Activated CD8-positive, alpha-beta T cell treated with anti-CD3 and anti-CD28 coated beads for 36 hours (primary cell): ENCODE data around the gene TMPRSS7. TPM values are rescaled to one million over a fixed set of nuclear protein-coding genes. Genes with fewer than 3 reads are reported as not detected.
A peak's percentile ranks its signal among the peaks of the same experiment; 100 is the strongest.

Source experiments
- ATAC-seq: fragments of 200-7000 bp; cut with Tn5 transposase; one replicate; pipeline ENCODE4 v1.10.0; 2021; ENCODE audit warnings: mild to moderate bottlenecking, moderate library complexity
- CTCF ChIA-PET: fragments of 350-600 bp; sonication (Branson Sonifier 250); formaldehyde crosslinking; loops from one replicate; lab custom pipeline; 2021; ENCODE audit warnings: antibody characterized with exemption; lab: Charles Lee
- POLR2A ChIA-PET: fragments of 350-600 bp; sonication (Branson Sonifier 250); formaldehyde crosslinking; loops from one replicate; lab custom pipeline; 2021; ENCODE audit warnings: antibody characterized with exemption; lab: Charles Lee
- DNase-seq: peaks from one replicate; pipeline ENCODE4 v3.0.0-alpha.2; 2020
- H3K27ac Mint-ChIP-seq: one replicate; pipeline ENCODE4 v1.8.0; 2021; ENCODE audit warnings: mild to moderate bottlenecking, mixed read lengths
- H3K27me3 Mint-ChIP-seq: one replicate; pipeline ENCODE4 v1.8.0; 2021; ENCODE audit warnings: mixed read lengths
- H3K36me3 Mint-ChIP-seq: one replicate; pipeline ENCODE4 v1.8.0; 2021; ENCODE audit warnings: low read depth, mixed read lengths
- H3K4me1 Mint-ChIP-seq: one replicate; pipeline ENCODE4 v1.8.0; 2021; ENCODE audit warnings: low read depth, mixed read lengths
- H3K4me3 Mint-ChIP-seq: one replicate; pipeline ENCODE4 v1.8.0; 2021; ENCODE audit warnings: mild to moderate bottlenecking, moderate library complexity, mixed read lengths
- H3K9me3 Mint-ChIP-seq: one replicate; pipeline ENCODE4 v1.8.0; 2021; ENCODE audit warnings: mixed read lengths
- CTCF ChIP-seq: fragments of 200-600 bp; IDR thresholded peaks from one replicate; pipeline ENCODE4 v1.8.0; 2022; ENCODE audit warnings: antibody characterized with exemption, mild to moderate bottlenecking
- intact Hi-C: fragments of 100-400 bp; cut with micrococcal nuclease; formaldehyde crosslinking; loops from one replicate; pipeline ENCODE4 v1.10.0; 2022
- total RNA-seq, 2 experiments: library from RNA; stranded (reverse); gene quantifications; one replicate each; pipeline ENCODE4 v1.2.3, GENCODE V29; 2021

Gene TMPRSS7
- total RNA-seq, 2 experiments from 2014 or later: not detected

GRCh38 chr3:112086875-112087524 is 52.5 kb downstream of the TMPRSS7 start:
- Mint-ChIP-seq H3K9me3 (no peaks in the 10 kb centered on the region), H3K4me1 (peaks cover 20% of the 10 kb centered on the region), H3K27me3 (peaks cover 22% of the 10 kb centered on the region), H3K4me3 (peak overlapping the region; percentile 75), H3K36me3 (no peaks in the 10 kb centered on the region), H3K27ac (peak overlapping the region; percentile 53)
- ATAC-seq (no peak), DNase-seq (no peak)
- intact Hi-C loops: no loop called here
- TF ChIP-seq CTCF: no peak
- ChIA-PET CTCF (interaction anchor here (1.1 kb wide), 1 partner anchor 119 kb away, joined by 3 read pairs; no protein-coding TSS in a partner anchor), POLR2A (interaction anchor here (0.6 kb wide), 1 partner anchor 16 kb away, joined by 3 read pairs; no protein-coding TSS in a partner anchor)

GRCh38 chr3:112087746-112088145 is 53.2 kb downstream of the TMPRSS7 start:
- H3K4me3 Mint-ChIP-seq: no peak overlapping the region

GRCh38 chr3:112088944-112089343 is 54.4 kb downstream of the TMPRSS7 start:
- Mint-ChIP-seq H3K36me3 (no peaks in the 10 kb centered on the region), H3K27ac (no peak overlapping the region), H3K9me3 (no peaks in the 10 kb centered on the region), H3K27me3 (peaks cover 22% of the 10 kb centered on the region), H3K4me1 (peaks cover 32% of the 10 kb centered on the region), H3K4me3 (no peak overlapping the region)
- CTCF ChIA-PET: interaction anchor here (0.8 to 1.5 kb wide), 2 partner anchors 9 to 23 kb away, joined by 3 to 4 read pairs; no protein-coding TSS in a partner anchor
- intact Hi-C loops: no loop called here
- TF ChIP-seq CTCF: no peak
- POLR2A ChIA-PET: interaction anchor here (0.6 kb wide), 2 partner anchors 29 to 404 kb away, joined by 3 read pairs; no protein-coding TSS in a partner anchor
- no peak for ATAC-seq
- DNase-seq: no peak

More at GRCh38 chr3:112087746-112088145, 53.2 kb downstream of the TMPRSS7 start:
- Mint-ChIP-seq H3K27me3 (peaks cover 22% of the 10 kb centered on the region), H3K27ac (no peak overlapping the region), H3K36me3 (no peaks in the 10 kb centered on the region), H3K9me3 (no peaks in the 10 kb centered on the region), H3K4me1 (peaks cover 26% of the 10 kb centered on the region)
- ChIA-PET POLR2A (no interaction called here), CTCF (interaction anchor here (0.8 to 1.5 kb wide), 3 partner anchors 24 to 120 kb away, joined by 3 to 4 read pairs (median 3); no protein-coding TSS in a partner anchor)
- ATAC-seq: no peak
- DNase-seq: no peak
- intact Hi-C loops: no loop called here
- TF ChIP-seq CTCF: no peak

GRCh38 chr3:112089956-112090886 is 55.7 kb downstream of the TMPRSS7 start:
- ChIA-PET CTCF (no interaction called here), POLR2A (no interaction called here)
- no peaks in the 10 kb centered on the region for H3K9me3 Mint-ChIP-seq
- peaks cover 30% of the 10 kb centered on the region for H3K4me1 Mint-ChIP-seq
- H3K36me3 Mint-ChIP-seq: no peaks in the 10 kb centered on the region
- intact Hi-C loops: no loop called here
- no peak overlapping the region for H3K27ac Mint-ChIP-seq
- no peak overlapping the region for H3K4me3 Mint-ChIP-seq
- no peak for TF ChIP-seq CTCF
- ATAC-seq (no peak), DNase-seq (no peak)
- H3K27me3 Mint-ChIP-seq: peaks cover 21% of the 10 kb centered on the region
